HG03378 (cell line): ENCODE results near the gene EID1.
"Not testable (repeated sequence)": the region's sequence is repeated elsewhere in the genome, so short reads cannot be mapped to it uniquely, and the experiment has no call there.

ENCODE experiments used
- ATAC-seq: cut with Tn5 transposase; IDR thresholded peaks from one replicate; pipeline ENCODE4 v1.9.1; 2021; ENCODE audit warnings: mild to moderate bottlenecking, moderate library complexity; ENCODE audit not compliant: unreplicated experiment

The EID1 gene

GRCh38 chr15:48905216-48905615 lies 27.3 kb downstream of the EID1 start:
- no peak for ATAC-seq

DNA sequence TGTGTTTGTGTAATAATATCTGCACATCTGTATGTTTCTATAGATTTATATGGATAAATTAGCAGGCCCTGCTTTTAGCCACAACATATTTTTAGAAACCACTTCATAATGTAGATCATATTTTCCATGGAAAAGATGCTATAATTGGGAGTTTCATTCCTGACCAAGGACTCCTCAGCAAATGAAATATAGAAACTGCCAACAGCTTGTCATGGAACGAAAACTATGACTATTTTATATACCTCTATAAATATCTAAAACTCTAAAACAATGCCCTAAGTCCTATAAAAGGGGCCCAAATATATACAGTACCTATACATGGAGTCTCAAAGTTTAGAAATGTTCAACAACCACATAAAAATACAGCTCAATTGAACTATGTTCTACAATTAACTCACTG lies 27.9 kb downstream of the EID1 start:
- no peak for ATAC-seq

- not testable (repeated sequence) for ATAC-seq
Measured at GRCh38 chr15:48909313-48909712, 31.4 kb downstream of the EID1 start.

DNA sequence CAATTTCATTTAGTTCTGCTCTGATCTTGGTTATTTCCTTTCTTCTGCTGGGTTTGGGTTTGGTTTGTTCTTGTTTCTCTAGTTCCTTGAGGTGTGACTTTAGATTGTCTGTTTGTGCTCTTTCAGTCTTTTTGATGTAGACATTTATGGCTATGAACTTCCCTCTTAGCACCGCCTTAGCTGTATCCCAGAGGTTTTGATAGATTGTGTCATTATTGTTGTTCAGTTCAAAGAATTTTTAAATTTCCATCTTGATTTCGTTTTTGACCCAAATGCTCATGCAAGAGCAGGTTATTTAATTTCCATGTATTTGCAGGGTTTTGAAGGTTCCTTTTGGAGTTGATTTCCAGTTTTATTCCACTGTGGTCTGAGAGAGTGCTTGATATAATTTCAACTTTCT lies 32.6 kb downstream of the EID1 start:
- ATAC-seq, result not testable (repeated sequence)

DNA sequence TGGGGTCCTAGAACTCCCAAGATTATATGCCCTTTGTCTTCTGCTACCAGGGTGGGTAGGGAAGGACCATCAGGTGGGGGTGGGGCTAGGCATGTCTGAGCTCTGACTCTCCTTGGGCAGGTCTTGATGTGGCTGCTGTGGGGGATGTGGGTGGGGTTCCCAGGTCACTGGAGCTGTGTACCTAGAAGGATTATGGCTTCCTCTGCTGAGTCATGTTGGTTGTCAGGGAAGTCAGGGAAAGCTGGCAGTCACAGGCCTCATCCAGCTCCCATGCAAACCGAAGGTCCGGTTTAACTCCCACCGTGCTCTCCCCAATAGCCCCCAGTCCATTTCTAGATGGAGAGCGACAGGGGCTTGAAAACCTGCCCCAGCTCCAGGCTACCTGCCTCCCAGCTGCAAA lies 35.2 kb downstream of the EID1 start:
- no peak for ATAC-seq

DNA sequence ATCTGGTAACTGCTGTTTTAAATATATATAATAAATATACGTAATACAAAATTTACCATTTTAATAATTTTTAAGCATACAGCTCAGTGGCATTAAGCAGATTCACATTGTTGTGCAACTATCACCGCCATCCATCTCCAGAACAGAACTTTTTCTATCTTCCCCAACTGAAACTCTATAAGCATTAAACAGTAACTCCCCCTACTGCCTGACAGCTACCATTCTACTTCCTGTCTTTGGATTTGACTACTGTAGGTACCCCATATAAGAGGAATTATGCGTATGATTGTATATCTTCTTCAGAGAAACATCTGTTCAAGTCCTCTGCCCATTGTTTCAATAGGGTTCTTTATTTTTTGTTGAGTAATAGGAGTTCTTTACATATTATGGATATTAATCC lies 36.8 kb downstream of the EID1 start:
- no peak for ATAC-seq

- no peak for ATAC-seq
Measured at GRCh38 chr15:48915861-48916260, 37.9 kb downstream of the EID1 start.

- no peak for ATAC-seq
Measured at GRCh38 chr15:48916721-48917120, 38.8 kb downstream of the EID1 start.

- ATAC-seq, result no peak
Measured at GRCh38 chr15:48922046-48922445, 44.1 kb downstream of the EID1 start.

DNA sequence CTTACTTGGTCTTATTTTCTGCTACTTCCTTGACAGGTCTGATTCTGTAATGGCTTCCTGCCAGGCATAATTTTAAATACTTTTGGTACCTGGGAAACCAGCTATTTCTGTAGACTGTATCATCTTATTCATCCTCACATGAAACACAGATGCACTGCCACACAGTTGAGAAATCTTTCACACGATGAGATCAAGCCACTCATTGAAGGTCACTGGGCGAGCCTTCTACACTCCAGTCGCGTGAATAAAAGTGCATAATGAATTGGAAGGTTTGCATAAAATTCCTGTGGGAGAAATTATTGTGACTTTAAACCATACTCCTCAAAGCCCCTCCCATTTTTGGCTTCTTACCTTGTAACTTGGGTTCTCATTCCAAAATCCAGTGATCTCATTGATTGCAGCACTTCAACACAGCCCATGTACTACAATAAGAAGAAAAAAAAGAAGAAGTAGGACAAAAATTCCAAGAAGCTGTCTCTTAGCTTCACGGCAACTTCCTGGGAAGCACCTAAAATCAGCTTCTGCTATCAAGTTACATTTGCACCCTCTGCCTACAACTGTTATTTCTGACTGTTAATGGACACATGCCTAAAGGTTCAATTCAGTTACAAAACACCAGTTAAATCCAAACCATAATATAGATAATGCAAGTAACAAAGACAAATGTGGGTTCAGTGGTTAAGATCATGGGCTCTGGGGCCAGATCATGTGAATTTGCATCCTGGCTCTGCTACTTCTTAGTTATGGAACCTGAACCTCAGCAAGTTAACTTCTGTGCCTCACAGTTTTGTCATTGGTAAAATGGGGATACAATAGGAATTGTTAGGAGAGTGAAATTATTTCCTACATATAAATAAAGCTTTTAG lies 46.8 kb downstream of the EID1 start:
- no peak for ATAC-seq

- no peak for ATAC-seq
Measured at GRCh38 chr15:48925714-48926223, 47.8 kb downstream of the EID1 start.

- no peak for ATAC-seq
Measured at GRCh38 chr15:48928877-48929538, 51.1 kb downstream of the EID1 start.

DNA sequence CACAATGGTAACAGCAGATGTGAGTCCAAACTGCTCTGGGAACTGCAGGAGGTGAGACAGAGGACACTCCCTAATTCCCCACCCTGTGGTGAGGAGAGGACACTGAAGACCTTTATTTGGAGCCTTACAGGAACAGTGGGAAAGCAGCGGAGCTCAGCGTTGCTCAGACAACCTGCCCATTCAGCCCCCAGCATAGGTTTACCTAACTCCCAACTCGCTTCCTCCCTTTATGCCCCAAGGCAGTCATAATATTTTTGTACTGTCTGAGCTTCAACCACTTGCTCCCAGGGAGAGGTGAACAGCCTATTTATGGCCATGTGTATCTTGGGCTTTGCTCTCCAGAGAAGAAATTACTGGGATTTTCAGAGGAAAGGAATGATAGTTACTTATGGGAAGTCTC lies 51.7 kb downstream of the EID1 start:
- ATAC-seq, result no peak
